Stimulated activated memory B cell treated with anti-CD40 and anti-IgM and Interleukin-4, amounts not matched to agents 10 μg/mL and 1 μg/mL and 100 μg/mL, for 72 hours (primary cell): ENCODE data around the gene RERE.

Experiments used
- ATAC-seq: fragments of 150-1000 bp; cut with Tn5 transposase; 2 replicates; pipeline ENCODE4 v1.10.0; 2021
- H3K27ac Mint-ChIP-seq: one replicate; pipeline ENCODE4 v1.8.0; 2022; ENCODE audit warnings: mild to moderate bottlenecking, mixed read lengths
- H3K27me3 Mint-ChIP-seq: one replicate; pipeline ENCODE4 v1.8.0; 2022; ENCODE audit warnings: mixed read lengths
- H3K36me3 Mint-ChIP-seq: one replicate; pipeline ENCODE4 v1.8.0; 2022; ENCODE audit warnings: mixed read lengths
- H3K4me1 Mint-ChIP-seq: one replicate; pipeline ENCODE4 v1.8.0; 2022; ENCODE audit warnings: mixed read lengths
- H3K4me3 Mint-ChIP-seq: one replicate; pipeline ENCODE4 v1.8.0; 2022; ENCODE audit warnings: mild to moderate bottlenecking, moderate library complexity, mixed read lengths
- H3K9me3 Mint-ChIP-seq: one replicate; pipeline ENCODE4 v1.8.0; 2022; ENCODE audit warnings: mixed read lengths

Gene RERE

GRCh38 chr1:8435569-8436071 lies 381.8 kb downstream of the RERE start:
- no peaks in the 10 kb centered on the region for H3K9me3 Mint-ChIP-seq
- no peaks in the 10 kb centered on the region for H3K27me3 Mint-ChIP-seq
- H3K36me3 Mint-ChIP-seq = no peaks in the 10 kb centered on the region
- H3K4me3 Mint-ChIP-seq = no peak overlapping the region
- H3K4me1 Mint-ChIP-seq = peaks cover 52% of the 10 kb centered on the region
- H3K27ac Mint-ChIP-seq = peak overlapping the region; percentile 37
- ATAC-seq = no peak

GRCh38 chr1:8434101-8434500 lies 383.3 kb downstream of the RERE start:
- no peak for ATAC-seq
- peaks cover 55% of the 10 kb centered on the region for H3K4me1 Mint-ChIP-seq

DNA sequence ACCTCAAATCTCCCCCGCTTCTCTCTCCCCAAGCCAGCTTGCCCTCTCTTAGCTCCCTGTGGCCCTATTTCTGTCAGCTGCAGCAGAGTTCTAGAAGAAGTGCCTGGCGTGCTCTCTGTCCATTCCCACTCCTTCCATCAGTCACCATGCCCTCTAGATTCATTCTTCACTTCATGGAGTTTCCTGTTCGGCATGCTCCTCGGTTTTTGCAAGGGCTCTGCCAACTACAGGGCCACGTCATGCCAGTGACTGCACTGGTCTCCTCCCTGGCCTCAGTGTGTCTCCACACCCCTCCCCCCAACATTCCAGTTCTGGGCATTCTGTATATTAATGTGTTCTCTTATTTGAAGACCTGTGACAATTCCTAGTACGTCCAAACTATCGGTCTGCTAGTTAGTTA lies 385.7 kb downstream of the RERE start:
- Mint-ChIP-seq H3K27me3 (no peaks in the 10 kb centered on the region), H3K4me1 (peaks cover 71% of the 10 kb centered on the region), H3K27ac (peak overlapping the region; percentile 21), H3K4me3 (no peak overlapping the region), H3K9me3 (no peaks in the 10 kb centered on the region), H3K36me3 (no peaks in the 10 kb centered on the region)
- ATAC-seq = no peak

More at GRCh38 chr1:8434101-8434500, 383.3 kb downstream of the RERE start:
- no peaks in the 10 kb centered on the region for H3K36me3 Mint-ChIP-seq
- no peaks in the 10 kb centered on the region for H3K9me3 Mint-ChIP-seq
- no peak overlapping the region for H3K27ac Mint-ChIP-seq
- H3K4me3 Mint-ChIP-seq = no peak overlapping the region
- H3K27me3 Mint-ChIP-seq = no peaks in the 10 kb centered on the region

DNA sequence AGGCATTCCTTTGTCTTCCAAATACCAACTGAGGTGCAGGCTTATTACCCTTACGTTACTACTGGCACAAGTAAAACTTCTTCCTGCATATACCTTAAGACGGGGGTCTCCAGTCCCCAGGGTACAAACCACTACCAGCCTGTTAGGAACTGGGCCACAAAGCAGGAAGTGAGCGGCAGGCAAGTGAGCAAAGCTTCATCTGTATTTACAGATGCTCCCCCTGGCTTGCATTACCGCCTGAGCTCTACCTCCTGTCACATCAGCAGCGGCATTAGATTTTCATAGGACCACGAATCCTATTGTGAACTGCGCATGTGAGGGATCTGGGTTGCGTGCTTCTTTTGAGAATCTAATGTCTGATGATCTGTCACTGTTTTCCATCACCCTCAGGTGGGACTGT lies 386.4 kb downstream of the RERE start:
- Mint-ChIP-seq H3K36me3 (no peaks in the 10 kb centered on the region), H3K4me1 (peaks cover 72% of the 10 kb centered on the region), H3K4me3 (no peak overlapping the region), H3K9me3 (no peaks in the 10 kb centered on the region), H3K27me3 (no peaks in the 10 kb centered on the region), H3K27ac (peak overlapping the region; percentile 21)
- ATAC-seq = peak; percentile 45

DNA sequence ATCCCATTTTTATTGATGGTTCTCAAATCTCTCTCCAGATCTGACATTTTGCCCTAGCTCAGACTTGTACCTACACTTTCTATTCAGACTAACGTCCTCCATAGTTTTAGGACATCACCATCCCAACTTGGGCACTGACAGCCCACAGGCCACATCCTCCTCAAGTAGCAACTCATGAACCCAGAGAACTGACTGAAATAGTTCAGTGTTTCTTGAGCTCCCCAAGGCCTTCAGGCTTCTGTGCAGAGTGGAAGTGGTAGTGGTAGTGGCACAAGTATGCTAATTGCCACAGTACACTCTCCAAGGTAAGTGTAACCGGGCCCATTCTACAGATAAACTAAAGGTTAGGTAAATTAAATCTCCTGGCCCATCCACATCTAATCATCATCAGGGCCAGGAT lies 387.0 kb downstream of the RERE start:
- no peaks in the 10 kb centered on the region for H3K9me3 Mint-ChIP-seq
- H3K36me3 Mint-ChIP-seq = no peaks in the 10 kb centered on the region
- peaks cover 72% of the 10 kb centered on the region for H3K4me1 Mint-ChIP-seq
- no peaks in the 10 kb centered on the region for H3K27me3 Mint-ChIP-seq
- no peak overlapping the region for H3K4me3 Mint-ChIP-seq
- H3K27ac Mint-ChIP-seq = peak overlapping the region; percentile 21
- ATAC-seq = no peak

DNA sequence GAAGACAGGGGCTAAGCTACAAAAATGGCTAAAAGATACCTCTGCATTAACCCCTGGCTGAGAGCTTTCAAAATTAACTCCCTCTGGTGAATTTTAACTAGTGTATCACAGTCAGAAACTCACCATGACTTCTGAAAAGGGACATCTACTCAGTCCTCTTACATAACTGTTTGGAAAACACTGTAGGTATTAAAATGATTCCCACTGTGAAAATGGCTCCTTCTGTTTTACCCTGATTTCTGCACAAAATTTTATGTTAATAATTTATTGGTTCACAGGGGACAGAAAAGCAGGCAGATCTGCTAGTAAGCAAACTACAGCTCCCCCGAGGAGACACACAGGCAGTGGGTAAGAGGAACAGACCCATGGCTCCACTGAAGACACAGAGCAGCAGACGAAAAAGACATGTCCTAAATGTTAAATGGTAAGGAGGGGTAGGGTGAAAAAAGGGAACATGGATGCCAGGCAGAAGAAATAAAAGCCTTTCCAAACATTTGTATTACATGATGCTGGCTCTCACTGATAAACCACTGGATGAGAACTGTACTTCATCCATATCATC lies 387.8 kb downstream of the RERE start:
- peak overlapping the region; percentile 76 for H3K27ac Mint-ChIP-seq
- H3K27me3 Mint-ChIP-seq = no peaks in the 10 kb centered on the region
- no peak for ATAC-seq
- H3K4me1 Mint-ChIP-seq = peaks cover 77% of the 10 kb centered on the region
- peaks cover 2% of the 10 kb centered on the region for H3K9me3 Mint-ChIP-seq
- no peak overlapping the region for H3K4me3 Mint-ChIP-seq
- H3K36me3 Mint-ChIP-seq = peaks cover 3% of the 10 kb centered on the region

GRCh38 chr1:8428441-8428840 lies 389.0 kb downstream of the RERE start:
- peaks cover 4% of the 10 kb centered on the region for H3K9me3 Mint-ChIP-seq
- H3K27ac Mint-ChIP-seq = peak overlapping the region; percentile 76
- peaks cover 84% of the 10 kb centered on the region for H3K4me1 Mint-ChIP-seq
- no peak for ATAC-seq
- no peak overlapping the region for H3K4me3 Mint-ChIP-seq
- peaks cover 7% of the 10 kb centered on the region for H3K36me3 Mint-ChIP-seq
- H3K27me3 Mint-ChIP-seq = no peaks in the 10 kb centered on the region

- Mint-ChIP-seq H3K27ac (peak overlapping the region; percentile 76), H3K9me3 (peaks cover 4% of the 10 kb centered on the region), H3K36me3 (peaks cover 7% of the 10 kb centered on the region), H3K27me3 (no peaks in the 10 kb centered on the region), H3K4me1 (peaks cover 84% of the 10 kb centered on the region), H3K4me3 (peak overlapping the region; percentile 58)
- no peak for ATAC-seq
Measured at GRCh38 chr1:8427986-8428385, 389.5 kb downstream of the RERE start.

- H3K27me3 Mint-ChIP-seq = no peaks in the 10 kb centered on the region
- peak overlapping the region; percentile 58 for H3K4me3 Mint-ChIP-seq
- H3K4me1 Mint-ChIP-seq = peaks cover 84% of the 10 kb centered on the region
- H3K36me3 Mint-ChIP-seq = peaks cover 7% of the 10 kb centered on the region
- ATAC-seq = peak; percentile 82
- peak overlapping the region; percentile 76 for H3K27ac Mint-ChIP-seq
- peaks cover 4% of the 10 kb centered on the region for H3K9me3 Mint-ChIP-seq
Measured at GRCh38 chr1:8427493-8427892, 389.9 kb downstream of the RERE start.

DNA sequence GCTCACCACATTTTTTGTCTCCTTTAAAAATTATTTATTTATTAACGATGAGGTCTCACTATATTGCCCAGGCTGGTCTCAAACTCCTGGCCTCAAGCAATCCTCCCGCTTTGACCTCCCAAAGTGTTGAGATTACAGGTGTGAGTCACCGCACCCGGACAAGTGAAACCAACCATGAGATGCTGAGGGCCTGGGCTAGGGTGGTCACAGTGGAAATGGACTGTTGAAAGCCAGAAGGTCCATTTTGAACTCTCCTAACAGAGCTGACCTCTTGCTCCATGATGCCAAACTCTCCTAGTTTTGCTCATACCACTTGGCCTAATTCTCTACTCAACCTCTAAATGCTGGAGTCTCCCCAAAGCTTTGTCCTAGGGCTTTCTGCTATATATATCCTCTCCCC lies 390.4 kb downstream of the RERE start:
- ATAC-seq = no peak
- peaks cover 4% of the 10 kb centered on the region for H3K9me3 Mint-ChIP-seq
- peak overlapping the region; percentile 76 for H3K27ac Mint-ChIP-seq
- H3K36me3 Mint-ChIP-seq = peaks cover 7% of the 10 kb centered on the region
- H3K4me3 Mint-ChIP-seq = peak overlapping the region; percentile 55
- H3K4me1 Mint-ChIP-seq = peaks cover 79% of the 10 kb centered on the region
- H3K27me3 Mint-ChIP-seq = no peaks in the 10 kb centered on the region

- H3K27ac Mint-ChIP-seq = no peak overlapping the region
Measured at GRCh38 chr1:8425781-8426161, 391.7 kb downstream of the RERE start.

DNA sequence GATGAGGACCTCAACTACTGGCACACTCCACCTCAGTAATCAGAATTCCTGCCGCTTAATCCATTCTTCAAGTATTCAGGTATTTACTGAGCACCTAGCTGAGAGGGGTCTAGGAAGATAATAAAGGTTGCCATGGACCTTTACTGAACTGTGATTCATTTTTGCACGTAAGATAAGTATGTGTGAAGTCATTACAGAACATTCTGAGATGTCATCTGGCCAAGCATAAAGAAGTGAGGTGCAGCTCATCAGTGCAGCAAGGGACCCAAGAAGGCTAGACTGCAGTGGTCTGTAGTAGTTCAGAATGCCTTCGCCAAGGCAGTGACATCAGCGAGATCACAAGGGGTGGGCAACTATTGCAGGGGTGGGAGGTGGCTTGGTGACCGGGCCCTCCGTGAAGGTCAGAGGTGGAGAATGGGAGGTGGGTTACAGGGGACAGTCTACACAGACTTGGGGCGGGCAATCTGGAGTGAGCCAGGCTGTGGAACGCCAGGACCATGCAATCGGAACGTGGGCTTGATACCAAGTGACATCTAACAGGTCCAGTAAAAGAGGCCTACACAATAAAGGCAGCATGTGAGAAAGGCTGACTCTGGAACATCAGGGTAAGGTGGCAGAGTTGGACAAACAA lies 392.2 kb downstream of the RERE start:
- Mint-ChIP-seq H3K4me1 (peaks cover 62% of the 10 kb centered on the region), H3K9me3 (peaks cover 4% of the 10 kb centered on the region), H3K36me3 (peaks cover 7% of the 10 kb centered on the region), H3K27ac (no peak overlapping the region), H3K4me3 (no peak overlapping the region), H3K27me3 (no peaks in the 10 kb centered on the region)
- no peak for ATAC-seq

More at GRCh38 chr1:8425781-8426161, 391.7 kb downstream of the RERE start:
- Mint-ChIP-seq H3K4me1 (peaks cover 67% of the 10 kb centered on the region), H3K36me3 (peaks cover 7% of the 10 kb centered on the region), H3K4me3 (no peak overlapping the region), H3K27me3 (no peaks in the 10 kb centered on the region), H3K9me3 (peaks cover 4% of the 10 kb centered on the region)
- no peak for ATAC-seq

DNA sequence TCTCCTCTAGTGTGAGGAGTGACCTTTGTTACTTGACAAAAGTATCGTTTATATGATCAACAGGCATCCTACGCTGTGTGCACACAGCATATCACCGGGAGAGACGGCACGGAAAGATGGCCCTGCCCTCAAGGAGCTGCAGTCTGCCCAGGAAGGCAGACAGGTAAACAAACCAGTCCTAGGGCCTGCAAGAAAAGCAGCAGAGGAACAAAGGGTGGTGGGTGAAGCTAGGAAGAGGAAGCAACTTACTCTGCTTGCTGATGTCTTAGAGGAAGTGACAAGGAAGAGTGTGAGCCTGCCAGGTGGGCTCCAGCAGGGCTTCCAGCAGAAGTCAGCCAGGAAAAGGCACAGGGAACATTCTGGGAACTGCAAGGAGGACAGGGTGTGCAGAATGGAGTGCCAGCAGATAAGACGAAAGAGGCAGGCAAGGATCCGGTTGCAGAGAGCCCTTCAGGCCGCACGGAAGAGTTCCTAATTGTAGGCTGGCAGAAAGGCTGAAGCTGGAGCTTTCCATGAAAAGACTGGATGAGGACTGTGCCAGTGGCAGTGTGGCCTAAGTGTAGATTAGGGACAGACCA lies 392.8 kb downstream of the RERE start:
- no peak overlapping the region for H3K27ac Mint-ChIP-seq
- no peaks in the 10 kb centered on the region for H3K27me3 Mint-ChIP-seq
- peak; percentile 83 for ATAC-seq
- H3K4me1 Mint-ChIP-seq = peaks cover 56% of the 10 kb centered on the region
- peak overlapping the region; percentile 96 for H3K4me3 Mint-ChIP-seq
- peaks cover 7% of the 10 kb centered on the region for H3K36me3 Mint-ChIP-seq
- H3K9me3 Mint-ChIP-seq = peaks cover 4% of the 10 kb centered on the region

DNA sequence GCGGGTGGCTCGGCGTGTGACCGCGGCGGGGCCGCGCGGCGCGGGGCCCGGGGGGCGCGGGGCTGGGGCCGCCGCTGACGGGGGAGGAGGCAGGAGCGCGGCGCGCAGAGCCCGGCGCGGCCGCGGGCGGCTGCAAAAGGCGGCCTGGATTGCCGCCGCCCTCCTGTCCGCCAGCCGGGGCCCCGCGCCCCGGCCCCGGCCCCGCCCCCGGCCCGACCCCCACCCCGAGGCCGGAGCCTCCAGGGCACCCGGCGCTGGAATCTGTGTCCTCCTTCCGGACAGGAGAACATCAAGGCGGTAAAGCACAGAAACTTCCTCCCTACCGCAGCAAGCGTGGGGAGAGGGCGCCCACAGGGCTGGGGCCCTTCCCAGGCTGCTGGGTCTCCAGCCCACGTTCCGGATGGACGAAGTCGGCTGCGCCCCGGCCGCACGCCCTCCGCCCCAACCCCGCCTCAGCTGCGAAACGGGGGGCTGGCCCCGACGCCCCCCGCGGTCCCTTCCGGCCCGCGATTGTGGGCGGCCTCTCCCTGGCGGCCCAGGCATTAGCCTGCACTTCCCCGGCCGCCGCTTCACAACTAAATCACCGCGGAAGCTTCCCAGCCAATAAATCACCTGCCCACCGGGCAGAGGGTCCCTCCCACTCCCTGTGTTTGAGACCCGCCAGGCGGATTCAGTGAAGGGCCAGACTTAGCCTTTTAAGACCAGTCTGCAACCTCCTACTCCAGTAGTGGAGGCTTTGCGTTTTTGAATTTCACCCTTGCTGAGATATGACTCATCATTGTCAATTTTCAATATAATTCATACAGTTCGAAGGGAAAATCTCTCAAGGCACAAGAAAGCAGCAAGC lies 393.5 kb downstream of the RERE start:
- peak overlapping the region; percentile 96 for H3K4me3 Mint-ChIP-seq
- peak; percentile 66 for ATAC-seq

DNA sequence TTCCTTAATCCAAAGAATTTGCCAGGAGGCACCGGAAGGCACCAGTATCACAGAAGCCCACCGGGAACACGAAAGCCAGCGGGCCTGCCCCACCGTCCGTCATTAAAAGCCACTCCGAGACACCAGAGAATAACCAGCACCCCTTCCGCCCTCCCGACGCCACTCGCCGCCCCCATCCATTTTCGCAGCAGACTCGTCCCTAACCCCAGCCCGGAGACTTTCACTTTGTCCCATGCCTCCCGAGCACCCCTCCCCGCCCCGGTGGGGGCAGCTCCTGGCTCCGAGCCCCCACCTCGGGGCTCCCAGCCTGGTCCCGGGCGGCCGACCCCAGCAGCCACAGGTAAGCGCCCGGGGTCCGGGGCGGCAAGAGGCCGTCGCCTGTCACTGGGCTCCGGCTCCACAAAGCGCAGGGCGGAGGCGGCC lies 394.2 kb downstream of the RERE start:
- H3K36me3 Mint-ChIP-seq = peaks cover 10% of the 10 kb centered on the region
- no peak overlapping the region for H3K4me3 Mint-ChIP-seq
- peaks cover 44% of the 10 kb centered on the region for H3K4me1 Mint-ChIP-seq
- H3K9me3 Mint-ChIP-seq = peaks cover 4% of the 10 kb centered on the region
- H3K27me3 Mint-ChIP-seq = no peaks in the 10 kb centered on the region
- no peak overlapping the region for H3K27ac Mint-ChIP-seq
- ATAC-seq = peak; percentile 3

More for the DNA sequence above, 393.5 kb downstream of the RERE start:
- peaks cover 49% of the 10 kb centered on the region for H3K4me1 Mint-ChIP-seq
- no peaks in the 10 kb centered on the region for H3K27me3 Mint-ChIP-seq
- H3K9me3 Mint-ChIP-seq = peaks cover 4% of the 10 kb centered on the region
- peaks cover 7% of the 10 kb centered on the region for H3K36me3 Mint-ChIP-seq
- H3K27ac Mint-ChIP-seq = no peak overlapping the region
